ENCODE data around the gene SDE2. TPM values are rescaled to one million over a fixed set of nuclear protein-coding genes. Genes with fewer than 3 reads are reported as not detected.

The SDE2 gene
- total RNA-seq (10 to 100 TPM; 16.0 to 24.4 (median 18.3) TPM), polyA plus RNA-seq (10 to 100 TPM; 13.1 to 13.2 TPM)
- long read RNA-seq, donor 1, partial matches to known transcripts = 2 of 10 reads
- long read RNA-seq, donor 1, other reads (novel, unspliced or antisense) = 7 of 10 reads
- long read RNA-seq, donor 2, transcript SDE2-201 (7 exons, 3,975 nt) = major isoform, 5 of 12 reads
- long read RNA-seq, donor 2, partial matches to known transcripts = 7 of 12 reads
- long read RNA-seq, donor 2, other reads (novel, unspliced or antisense) = 0 of 12 reads
- long read RNA-seq, donor 3, transcript SDE2-201 (7 exons, 3,975 nt) = major isoform, 13 of 17 reads
- long read RNA-seq, donor 3, partial matches to known transcripts = 1 of 17 reads
- long read RNA-seq, donor 3, other reads (novel, unspliced or antisense) = 3 of 17 reads

GRCh38 chr1:225999227-225999911 lies at the start of gene SDE2:
TSS of gene SDE2 (minus strand) at chr1:225999343. CDS start at chr1:225999312, 31 bp downstream.
- peak within 1 kb of the TSS; percentile 40 to 91 for H3K27ac ChIP-seq
- H3K4me1 ChIP-seq (ENCODE audit: insufficient read depth) = peaks cover 2% of the 10 kb centered on the region
- DNase-seq = peak; percentile 100
- peak within 1 kb of the TSS; percentile 86 for H3K4me3 ChIP-seq
- H3K36me3 ChIP-seq = no peaks in the 10 kb centered on the region
- intact Hi-C loops (cut with DNase I) = loop anchor here in 2 of 4 donors (2.0 to 5.0 kb wide), 2 partner anchors 63 kb away; partner anchors contain the start of gene H3-3A (in 2 of the 2)
- 1% methylated on average over 51 to 53 of the region's 53 CpGs for whole genome bisulfite sequencing, 3 donors
- TF ChIP-seq CTCF (IDR thresholded peaks at IDR 0.05) = peak in 1 of 3 donors; percentile 27
- peak; percentile 81 for TF ChIP-seq EP300 (IDR thresholded peaks at IDR 0.05)
- peak; percentile 91 for TF ChIP-seq POLR2A (IDR thresholded peaks at IDR 0.05)
- no peaks in the 10 kb centered on the region for H3K9me3 ChIP-seq
- H3K27me3 ChIP-seq = no peaks in the 10 kb centered on the region

GRCh38 chr1:226048886-226049285 lies 49.7 kb upstream of the SDE2 start:
- H3K4me3 ChIP-seq = no peak overlapping the region
- H3K27me3 ChIP-seq = no peaks in the 10 kb centered on the region
- no peak for TF ChIP-seq EP300 (IDR thresholded peaks at IDR 0.05)
- TF ChIP-seq CTCF (IDR thresholded peaks at IDR 0.05) = no peak
- TF ChIP-seq POLR2A (IDR thresholded peaks at IDR 0.05) = no peak
- no peaks in the 10 kb centered on the region for H3K36me3 ChIP-seq
- WGBS, 3 donors = 80 to 84% (median 82%) methylated on average over 1 of the region's 1 CpG
- intact Hi-C loops (cut with DNase I) = no loop called here
- H3K9me3 ChIP-seq = no peaks in the 10 kb centered on the region
- H3K4me1 ChIP-seq (ENCODE audit: insufficient read depth) = peaks cover 8% of the 10 kb centered on the region
- DNase-seq = no peak
- no peak overlapping the region for H3K27ac ChIP-seq

- intact Hi-C loops (cut with DNase I) = no loop called here
- no peak for TF ChIP-seq POLR2A (IDR thresholded peaks at IDR 0.05)
- no peak for TF ChIP-seq EP300 (IDR thresholded peaks at IDR 0.05)
- no peak for TF ChIP-seq CTCF (IDR thresholded peaks at IDR 0.05)
- Histone ChIP-seq H3K9me3 (no peaks in the 10 kb centered on the region), H3K27ac (no peak overlapping the region), H3K4me3 (no peak overlapping the region), H3K4me1 (ENCODE audit: insufficient read depth) (peaks cover 8% of the 10 kb centered on the region), H3K27me3 (no peaks in the 10 kb centered on the region), H3K36me3 (no peaks in the 10 kb centered on the region)
- WGBS, 3 donors = 0 to 9% (median 6%) methylated on average over 1 of the region's 1 CpG
- DNase-seq = peak in 2 of 5 donors; percentile 58 to 61
Measured at GRCh38 chr1:226047495-226047894, 48.4 kb upstream of the SDE2 start.

GRCh38 chr1:226046240-226046639 lies 47.1 kb upstream of the SDE2 start:
- no peak overlapping the region for H3K4me3 ChIP-seq
- H3K36me3 ChIP-seq = no peaks in the 10 kb centered on the region
- H3K4me1 ChIP-seq (ENCODE audit: insufficient read depth) = peaks cover 8% of the 10 kb centered on the region
- DNase-seq = no peak
- 71 to 92% (median 86%) methylated on average over 6 of the region's 6 CpGs for WGBS, 3 donors
- intact Hi-C loops (cut with DNase I) = no loop called here
- no peak for TF ChIP-seq CTCF (IDR thresholded peaks at IDR 0.05)
- no peak for TF ChIP-seq POLR2A (IDR thresholded peaks at IDR 0.05)
- no peak for TF ChIP-seq EP300 (IDR thresholded peaks at IDR 0.05)
- H3K27ac ChIP-seq = no peak overlapping the region
- no peaks in the 10 kb centered on the region for H3K9me3 ChIP-seq
- no peaks in the 10 kb centered on the region for H3K27me3 ChIP-seq

All from ovary (tissue), 10 donors.